Common myeloid progenitor, CD34-positive (primary cell): Measurements from ENCODE around the gene RPS6KA1.
"Not testable (repeated sequence)": the region's sequence is repeated elsewhere in the genome, so short reads cannot be mapped to it uniquely, and the experiment has no call there.

Experiments used
- CTCF ChIA-PET: fragments of 350-600 bp; sonication (Branson Sonifier 250); formaldehyde crosslinking; loops from one replicate; lab custom pipeline; 2021; ENCODE audit warnings: antibody characterized with exemption; lab: Charles Lee
- POLR2A ChIA-PET: fragments of 350-600 bp; sonication (Branson Sonifier 250); formaldehyde crosslinking; loops from one replicate; lab custom pipeline; 2021; ENCODE audit warnings: antibody characterized with exemption; lab: Charles Lee
- DNase-seq, 3 donors: peaks; one replicate each; pipeline versions ENCODE4 v3.0.0 to v3.0.0-alpha.2; 2013
- H3K27ac ChIP-seq, 2 experiments: 1 replicate in 1 of 2; 2 replicates in 1 of 2; pipeline ENCODE4 v1.7.0; 2013; ENCODE audit warnings: inconsistent platforms in 2 of 2, low read length in 2 of 2, mild to moderate bottlenecking in 2 of 2, low read depth in 1 of 2, moderate library complexity in 1 of 2; ENCODE audit not compliant: severe bottlenecking in 2 of 2, insufficient read depth in 1 of 2, poor library complexity in 1 of 2
- H3K27me3 ChIP-seq, 5 experiments: replicated peaks in 2 of 5; 1 replicate in 3 of 5; 2 replicates in 2 of 5; pipeline versions ENCODE4 v1.6.1 to v1.7.0; 2013; ENCODE audit warnings: low read length in 4 of 5, mild to moderate bottlenecking in 2 of 5, moderate library complexity in 2 of 5, inconsistent platforms in 1 of 5; ENCODE audit not compliant: insufficient read depth in 5 of 5, control insufficient read depth in 4 of 5
- H3K36me3 ChIP-seq, 4 experiments: 1 replicate in 2 of 4; 2 replicates in 2 of 4; pipeline versions ENCODE4 v1.6.1 to v1.7.0; 2013; ENCODE audit warnings: low read length in 3 of 4, control low read depth in 1 of 4, mild to moderate bottlenecking in 1 of 4; ENCODE audit not compliant: control insufficient read depth in 4 of 4, insufficient read depth in 4 of 4
- H3K4me1 ChIP-seq, 4 experiments: 1 replicate in 3 of 4; 2 replicates in 1 of 4; pipeline versions ENCODE4 v1.6.1 to v1.7.1; 2013; ENCODE audit warnings: low read length in 3 of 4, mild to moderate bottlenecking in 3 of 4, control low read depth in 1 of 4, inconsistent platforms in 1 of 4, moderate library complexity in 1 of 4; ENCODE audit not compliant: control insufficient read depth in 4 of 4, insufficient read depth in 4 of 4; ENCODE audit errors: control extremely low read depth in 1 of 4
- H3K4me3 ChIP-seq, 7 experiments: 1 replicate in 4 of 7; 2 replicates in 3 of 7; pipeline versions ENCODE4 v1.5.1 to v1.7.0; 2013; ENCODE audit warnings: mild to moderate bottlenecking in 7 of 7, low read length in 6 of 7, moderate library complexity in 6 of 7, inconsistent platforms in 2 of 7, low read depth in 2 of 7, control low read depth in 1 of 7; ENCODE audit not compliant: insufficient read depth in 4 of 7, control insufficient read depth in 1 of 7; ENCODE audit errors: extremely low read depth in 1 of 7
- H3K9me3 ChIP-seq, 5 experiments: 1 replicate in 4 of 5; 2 replicates in 1 of 5; pipeline versions ENCODE4 v1.6.1 to v1.7.1; 2013; ENCODE audit warnings: low read length in 4 of 5, mild to moderate bottlenecking in 2 of 5, inconsistent platforms in 1 of 5, low read depth in 1 of 5, moderate library complexity in 1 of 5; ENCODE audit not compliant: control insufficient read depth in 4 of 5, insufficient read depth in 2 of 5; ENCODE audit errors: control extremely low read depth in 1 of 5
- WGBS: methylation state at CpG from one replicate; pipeline ENCODE4 v1.1.5; 2013; ENCODE audit not compliant: insufficient coverage; 5-methylcytosine and 5-hydroxymethylcytosine counted together

RPS6KA1 gene

GRCh38 chr1:26582053-26582835 lies 52.7 kb downstream of the RPS6KA1 start:
- H3K27ac ChIP-seq, result no peak overlapping the region
- CTCF ChIA-PET, result interaction anchor here (1.1 to 2.1 kb wide), 3 partner anchors 8 to 17 kb away, joined by 3 to 5 read pairs (median 3); no protein-coding TSS in a partner anchor
- POLR2A ChIA-PET, result no interaction called here
- peaks cover 0 to 5% (median 0%) of the 10 kb centered on the region in 4 experiments for H3K4me1 ChIP-seq
- H3K9me3 ChIP-seq, result no peaks in the 10 kb centered on the region
- 100% methylated on average over 4 of the region's 8 CpGs for WGBS
- no peak overlapping the region for H3K4me3 ChIP-seq
- H3K27me3 ChIP-seq, result no peaks in the 10 kb centered on the region
- H3K36me3 ChIP-seq, result no peaks in the 10 kb centered on the region
- no peak for DNase-seq

GRCh38 chr1:26582836-26583460 lies 53.4 kb downstream of the RPS6KA1 start:
- ChIA-PET CTCF (interaction anchor here (1.1 to 2.1 kb wide), 3 partner anchors 9 to 16 kb away, joined by 3 to 5 read pairs (median 3); no protein-coding TSS in a partner anchor), POLR2A (no interaction called here)
- no peaks in the 10 kb centered on the region for H3K27me3 ChIP-seq
- H3K4me3 ChIP-seq, result no peak overlapping the region
- no peaks in the 10 kb centered on the region for H3K36me3 ChIP-seq
- DNase-seq, result no peak
- H3K4me1 ChIP-seq, result peaks cover 0 to 5% (median 0%) of the 10 kb centered on the region in 4 experiments
- WGBS, result 70% methylated on average over 2 of the region's 6 CpGs
- H3K27ac ChIP-seq, result no peak overlapping the region
- H3K9me3 ChIP-seq, result no peaks in the 10 kb centered on the region

GRCh38 chr1:26583646-26584485 lies 54.3 kb downstream of the RPS6KA1 start:
- H3K36me3 ChIP-seq, result no peaks in the 10 kb centered on the region
- ChIA-PET CTCF (interaction anchor here (1.1 to 1.2 kb wide), 3 partner anchors 8 to 49 kb away, joined by 3 read pairs; no protein-coding TSS in a partner anchor), POLR2A (no interaction called here)
- H3K27ac ChIP-seq, result no peak overlapping the region
- peak in 2 of 3 donors; percentile 49 to 65 for DNase-seq
- peaks cover 0 to 4% (median 0%) of the 10 kb centered on the region in 5 experiments for H3K9me3 ChIP-seq
- no peaks in the 10 kb centered on the region for H3K27me3 ChIP-seq
- H3K4me1 ChIP-seq, result peaks cover 0 to 5% (median 0%) of the 10 kb centered on the region in 4 experiments
- no peak overlapping the region for H3K4me3 ChIP-seq
- 87% methylated on average over 3 of the region's 5 CpGs for WGBS

- POLR2A ChIA-PET, H3K27me3 ChIP-seq, H3K36me3 ChIP-seq, H3K4me3 ChIP-seq, DNase-seq, H3K27ac ChIP-seq, H3K4me1 ChIP-seq, H3K9me3 ChIP-seq: not testable (repeated sequence)
- CTCF ChIA-PET, result interaction anchor here (1.1 to 1.2 kb wide), 3 partner anchors 8 to 50 kb away, joined by 3 read pairs; no protein-coding TSS in a partner anchor
- no CpG with 5 or more reads among the region's 4 CpGs for WGBS
Measured at GRCh38 chr1:26584588-26584987, 55.0 kb downstream of the RPS6KA1 start.

- ChIA-PET POLR2A (no interaction called here), CTCF (no interaction called here)
- Histone ChIP-seq H3K27ac (no peak overlapping the region), H3K4me3 (no peak overlapping the region), H3K9me3 (peaks cover 0 to 4% (median 0%) of the 10 kb centered on the region in 5 experiments), H3K27me3 (no peaks in the 10 kb centered on the region), H3K36me3 (no peaks in the 10 kb centered on the region), H3K4me1 (peaks cover 0 to 5% (median 0%) of the 10 kb centered on the region in 4 experiments)
- 100% methylated on average over 5 of the region's 6 CpGs for whole genome bisulfite sequencing
- DNase-seq, result no peak
Measured at GRCh38 chr1:26585471-26585870, 55.9 kb downstream of the RPS6KA1 start.

- Histone ChIP-seq H3K4me1 (peaks cover 0 to 5% (median 4%) of the 10 kb centered on the region in 4 experiments), H3K27ac (no peak overlapping the region), H3K4me3 (no peak overlapping the region), H3K27me3 (no peaks in the 10 kb centered on the region), H3K36me3 (no peaks in the 10 kb centered on the region), H3K9me3 (peaks cover 0 to 3% (median 0%) of the 10 kb centered on the region in 5 experiments)
- 71% methylated on average over 4 of the region's 5 CpGs for WGBS
- no peak for DNase-seq
- POLR2A ChIA-PET, result interaction anchor here (0.5 kb wide), 1 partner anchor 570 kb away, joined by 3 read pairs; no protein-coding TSS in a partner anchor
- CTCF ChIA-PET, result interaction anchor here (0.9 to 2.2 kb wide), 2 partner anchors 9 to 11 kb away, joined by 4 to 5 read pairs; no protein-coding TSS in a partner anchor
Measured at GRCh38 chr1:26593385-26593784, 63.8 kb downstream of the RPS6KA1 start.
